NOMO-1 treated with dmso at 0.1 percent for 144 hours (cell line): ENCODE data around the gene ZC3H13.
A peak's percentile ranks its signal among the peaks of the same experiment; 100 is the strongest.
"Not testable (repeated sequence)": the region's sequence is repeated elsewhere in the genome, so short reads cannot be mapped to it uniquely, and the experiment has no call there.

ENCODE experiments used
- DNase-seq: peaks from one replicate; lab custom pipeline; 2025; ENCODE audit not compliant: unreplicated experiment; lab: John Stamatoyannopoulos, UW

The ZC3H13 gene

GRCh38 chr13:46016216-46016615, 36.3 kb downstream of the ZC3H13 start:
- no peak for DNase-seq

GRCh38 chr13:46015366-46015765, 37.2 kb downstream of the ZC3H13 start:
- no peak for DNase-seq

DNA sequence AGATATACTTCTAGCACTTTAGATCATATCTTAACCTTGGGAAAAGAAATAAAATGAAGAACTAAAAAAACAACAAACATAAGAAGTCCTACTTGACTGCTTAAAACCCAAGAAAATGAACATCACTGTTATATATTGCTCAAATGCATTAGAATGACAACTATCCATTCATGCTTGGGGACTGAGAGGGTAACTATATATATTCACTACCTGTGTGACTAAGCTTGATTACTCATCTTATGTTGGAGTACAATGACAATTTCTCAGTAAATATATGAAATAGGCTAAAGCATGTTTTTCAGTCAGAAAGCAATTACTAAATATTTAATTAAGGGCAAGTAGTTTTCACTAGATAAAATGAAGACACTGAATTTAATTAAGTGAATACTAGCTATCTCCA, 40.1 kb downstream of the ZC3H13 start:
- no peak for DNase-seq

GRCh38 chr13:46010148-46010547, 42.4 kb downstream of the ZC3H13 start:
- DNase-seq: no peak

GRCh38 chr13:46008631-46009030, 43.9 kb downstream of the ZC3H13 start:
- DNase-seq: no peak

DNA sequence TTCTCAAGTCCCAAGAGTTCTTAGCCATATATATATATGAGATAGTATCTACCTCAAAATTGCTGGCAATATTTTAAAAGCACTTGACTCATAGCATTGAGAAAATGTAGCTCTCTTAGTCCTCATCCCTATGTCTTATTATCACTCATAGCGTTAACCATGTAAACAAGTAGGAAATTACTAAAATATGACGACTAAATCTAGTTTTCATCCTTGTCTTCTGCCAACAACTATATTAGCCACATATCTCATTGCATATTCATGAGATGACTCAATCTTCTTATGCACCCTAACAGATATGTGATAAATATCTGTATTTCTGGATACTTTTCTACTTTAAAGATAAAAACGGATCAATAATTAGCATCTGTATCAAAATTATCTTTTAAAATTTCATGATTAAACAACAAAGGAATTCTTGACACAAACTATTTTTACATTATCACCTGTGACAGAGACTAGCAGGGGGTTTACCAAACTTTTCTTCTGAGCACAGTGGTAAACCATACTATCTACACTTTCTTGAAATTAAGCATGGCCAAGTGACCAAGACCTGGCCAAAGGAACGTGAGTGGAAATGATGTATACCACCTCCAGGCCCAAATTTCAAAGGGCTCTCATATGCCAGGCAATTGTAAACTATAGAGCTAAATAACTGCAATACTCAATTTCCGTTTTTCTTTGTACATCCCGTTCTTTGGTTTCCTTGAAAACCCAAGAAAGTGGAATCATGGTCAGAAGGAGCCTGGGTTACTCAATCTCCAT, 45.7 kb downstream of the ZC3H13 start:
- DNase-seq: no peak

- DNase-seq: no peak
Measured at GRCh38 chr13:46004491-46004890, 48.1 kb downstream of the ZC3H13 start.

GRCh38 chr13:45996631-45997030, 55.9 kb downstream of the ZC3H13 start:
- DNase-seq: no peak

DNA sequence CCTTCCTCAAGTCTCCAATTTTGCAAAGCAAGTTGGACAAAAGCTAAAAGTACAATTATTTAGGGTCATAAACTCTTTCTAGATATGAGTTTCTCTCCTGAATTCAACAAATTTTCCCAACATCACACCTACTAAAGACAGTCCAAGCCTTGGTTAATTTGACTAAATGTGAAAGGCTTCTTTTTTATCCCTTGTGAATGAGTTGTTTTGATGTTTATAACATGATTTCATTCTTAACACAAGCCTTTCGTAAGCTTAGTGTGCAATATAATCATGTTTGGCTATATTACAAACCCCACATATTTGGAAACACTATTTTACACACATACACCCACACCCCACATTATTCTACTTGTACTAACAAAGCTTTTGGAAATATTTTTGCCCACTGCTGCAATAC, 57.3 kb downstream of the ZC3H13 start:
- no peak for DNase-seq

GRCh38 chr13:45994752-45995151, 57.8 kb downstream of the ZC3H13 start:
- DNase-seq: no peak

DNA sequence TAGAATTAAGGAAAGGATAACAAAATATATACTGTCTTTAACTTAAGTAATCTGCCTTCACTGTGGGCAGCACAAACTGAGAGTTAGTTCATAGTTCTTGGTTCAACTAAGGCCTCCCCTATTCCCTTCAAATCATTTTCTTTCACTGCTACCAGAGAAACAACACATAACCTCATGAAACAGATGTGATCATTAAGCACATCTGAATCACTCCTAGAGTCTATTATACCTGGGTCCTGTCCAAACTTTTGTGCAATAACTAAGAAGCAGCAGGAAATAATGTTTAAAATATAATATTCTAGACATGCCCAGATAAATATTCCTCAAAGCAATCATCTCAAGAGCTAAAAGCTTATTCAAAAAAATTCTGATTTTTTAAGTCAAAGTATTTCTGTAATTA, 62.9 kb downstream of the ZC3H13 start:
- DNase-seq: no peak

GRCh38 chr13:45981127-45981526, 71.4 kb downstream of the ZC3H13 start:
- DNase-seq: not testable (repeated sequence)

DNA sequence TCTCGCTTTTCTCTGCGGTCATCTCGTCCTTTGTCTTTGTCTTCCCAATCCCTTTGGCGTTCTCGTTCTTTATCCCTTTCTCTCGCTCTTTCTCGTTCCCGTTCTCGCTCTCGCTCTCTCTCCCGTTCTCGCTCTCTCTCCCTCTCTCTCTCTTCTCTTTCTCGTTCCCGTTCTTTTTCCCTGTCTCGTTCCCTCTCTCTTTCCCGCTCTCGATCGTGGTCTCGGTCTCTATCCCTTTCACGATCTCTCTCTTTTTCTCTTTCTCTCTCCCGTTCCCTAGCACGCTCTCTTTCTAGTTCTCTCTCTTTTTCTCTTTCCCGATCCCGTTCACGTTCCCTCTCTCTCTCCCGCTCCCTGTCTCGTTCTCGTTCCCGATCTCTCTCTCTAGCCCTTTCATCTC, 77.2 kb downstream of the ZC3H13 start:
- DNase-seq: no peak

GRCh38 chr13:45974500-45974899, 78.0 kb downstream of the ZC3H13 start:
- DNase-seq: no peak

DNA sequence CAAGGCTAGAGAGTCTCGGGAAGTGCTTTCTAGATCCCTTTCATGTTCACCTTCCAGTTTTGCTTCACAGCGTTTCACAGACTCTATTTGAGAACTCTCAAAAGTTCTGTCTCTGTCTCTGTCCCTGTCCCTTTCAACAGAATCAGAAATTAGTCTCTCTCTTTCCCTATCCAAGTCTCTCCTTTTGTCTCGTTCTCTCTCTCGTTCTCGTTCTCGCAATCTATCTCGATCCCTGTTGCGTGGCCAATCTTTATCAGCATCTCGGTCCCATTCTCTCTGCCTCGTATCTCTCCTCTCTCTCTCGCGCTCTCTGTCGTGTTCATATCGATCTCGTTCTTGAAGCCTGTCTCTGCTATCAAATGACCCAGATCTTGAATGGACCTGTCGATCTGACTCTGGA, 85.0 kb downstream of the ZC3H13 start:
- DNase-seq: no peak

DNA sequence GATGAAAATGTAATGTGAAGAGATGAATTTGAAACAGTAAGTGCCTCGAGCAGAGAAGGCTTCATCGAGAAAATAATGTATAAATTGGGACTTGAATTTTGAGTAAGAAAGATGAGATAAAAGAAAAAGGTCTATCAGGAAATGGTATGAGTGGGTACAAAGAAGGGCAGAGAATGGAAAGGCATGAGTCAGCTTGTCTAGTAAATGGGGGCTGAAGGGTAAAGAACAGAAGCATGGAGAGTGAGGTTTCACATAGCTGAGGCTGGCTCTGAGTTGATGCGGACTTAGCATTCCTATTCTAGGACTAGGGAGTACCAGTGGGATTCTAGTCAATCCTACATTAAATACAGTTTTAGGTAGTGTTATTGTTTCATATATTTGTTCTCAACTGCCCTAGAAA, 85.8 kb downstream of the ZC3H13 start:
- DNase-seq: no peak

GRCh38 chr13:45961468-45961867, 91.1 kb downstream of the ZC3H13 start:
- DNase-seq: no peak

- no peak for DNase-seq
Measured at GRCh38 chr13:45954836-45955800, 97.4 kb downstream of the ZC3H13 start.

GRCh38 chr13:45953082-45953481, 99.5 kb downstream of the ZC3H13 start:
- no peak for DNase-seq

DNA sequence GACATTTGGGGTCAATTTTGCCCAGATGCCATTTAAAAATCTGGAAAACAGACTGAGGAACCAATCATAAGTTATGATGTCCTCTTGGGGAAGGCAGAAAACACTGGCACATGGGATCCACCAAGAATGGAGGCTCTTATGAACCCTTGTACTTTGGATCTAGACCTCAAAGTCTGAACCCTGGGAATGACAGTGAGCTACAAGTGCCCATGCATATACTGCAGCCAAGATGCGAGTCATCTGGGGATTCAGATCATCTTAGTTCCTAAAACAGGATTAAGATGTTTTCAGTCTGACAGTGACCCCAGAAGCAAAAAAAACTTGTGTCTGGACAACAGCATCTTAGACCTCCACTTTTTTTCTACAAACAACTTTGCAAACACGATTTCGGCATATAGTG, 100.8 kb downstream of the ZC3H13 start:
- no peak for DNase-seq

GRCh38 chr13:45951166-45951565, 101.4 kb downstream of the ZC3H13 start:
- no peak for DNase-seq

DNA sequence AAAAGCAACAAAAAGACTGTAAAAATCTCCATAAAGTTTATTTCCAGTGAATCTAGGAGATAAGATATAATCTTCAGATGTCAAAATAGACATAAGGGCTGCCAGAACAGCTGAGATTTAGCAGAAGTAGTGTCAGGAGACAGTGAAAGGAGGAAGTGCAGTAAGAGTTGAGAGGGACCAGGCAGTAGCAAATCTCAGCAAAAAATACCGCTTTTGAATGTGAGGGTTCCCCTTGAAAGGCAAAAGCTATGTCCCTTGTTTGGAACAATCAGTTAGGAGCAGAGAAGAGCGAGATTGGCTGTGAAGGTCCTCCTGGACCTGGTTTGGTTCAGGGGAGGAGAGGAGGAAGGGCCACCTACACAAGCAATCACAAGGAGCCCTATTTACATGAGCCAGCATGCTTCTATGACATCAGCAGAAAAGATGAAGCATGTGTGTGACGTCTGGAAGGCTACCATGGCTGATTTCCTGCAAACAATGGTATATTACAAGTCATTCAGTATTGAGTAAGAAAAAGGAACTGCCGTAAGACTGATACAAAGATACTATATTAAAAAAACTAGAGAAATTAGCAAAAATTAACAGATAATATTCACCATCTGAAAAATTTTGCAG, 102.1 kb downstream of the ZC3H13 start:
- DNase-seq: peak; percentile 21
